HepG2 (cell line): ENCODE results near the gene MED12. TPM values are rescaled to one million over a fixed set of nuclear protein-coding genes. Genes with fewer than 3 reads are reported as not detected.

Source experiments
- ARID5B ChIP-seq: IDR thresholded peaks from 2 replicates; pipeline ENCODE4 v1.4.0; 2020; ENCODE audit warnings: mild to moderate bottlenecking, missing genetic modification reagents
- BHLHE40 ChIP-seq: IDR thresholded peaks from 2 replicates; pipeline ENCODE4 v1.6.1; 2011; ENCODE audit warnings: low read length, improper control_type of control experiment
- DNMT1 ChIP-seq: sonication (generic); formaldehyde crosslinking; IDR thresholded peaks from 2 replicates; pipeline ENCODE4 v1.5.1; 2020; ENCODE audit warnings: mild to moderate bottlenecking, missing genetic modification reagents
- FIP1L1 ChIP-seq: fragments of 200-400 bp; formaldehyde crosslinking; IDR thresholded peaks from 2 replicates; pipeline ENCODE4 v1.6.1; 2018; ENCODE audit warnings: low read depth, mild to moderate bottlenecking, low read length, moderate library complexity, borderline replicate concordance; ENCODE audit not compliant: insufficient read depth
- SNRNP70 ChIP-seq: fragments of 200-400 bp; formaldehyde crosslinking; IDR thresholded peaks from 2 replicates; pipeline ENCODE4 v1.6.1; 2017; ENCODE audit warnings: mild to moderate bottlenecking, low read depth, low read length, moderate library complexity
- SRY ChIP-seq: sonication (generic); formaldehyde crosslinking; IDR thresholded peaks from 2 replicates; pipeline ENCODE4 v1.8.0; 2022; ENCODE audit warnings: mild to moderate bottlenecking, missing genetic modification reagents
- ZNF232 ChIP-seq: sonication (generic); formaldehyde crosslinking; IDR thresholded peaks from 2 replicates; pipeline ENCODE4 v1.4.0; 2020; ENCODE audit warnings: missing genetic modification reagents, borderline replicate concordance
- ZNF3 ChIP-seq: IDR thresholded peaks from 2 replicates; pipeline ENCODE4 v1.7.0; 2017; ENCODE audit warnings: inconsistent platforms
- ZNF749 ChIP-seq: sonication (generic); formaldehyde crosslinking; IDR thresholded peaks from 2 replicates; pipeline ENCODE4 v1.8.0; 2022; ENCODE audit warnings: mild to moderate bottlenecking, missing genetic modification reagents, moderate library complexity, borderline replicate concordance
- polyA plus RNA-seq, 8 experiments: library from polyadenylated mRNA; depleted of rRNA in 3 of 8; stranded (reverse) in 7 of 8; unstranded in 1 of 8; fragments of >200 nt; fragmentation: Illumina TruSeq in 4 of 8; extraction: Trizol in 4 of 8; gene quantifications; 2 replicates each; pipeline versions ENCODE4 v1.2.1 to v1.2.3, GENCODE V29; 2011 to 2016; ENCODE audit warnings: low read depth in 4 of 8, missing spikeins in 1 of 8, mixed read lengths in 1 of 8; ENCODE audit not compliant: insufficient read depth in 1 of 8
- total RNA-seq, 5 experiments: library from RNA; depleted of rRNA; stranded (reverse); fragments of >200 nt; fragmentation: Illumina TruSeq; extraction: Trizol; gene quantifications; 2 replicates each; pipeline ENCODE4 v1.2.3, GENCODE V29; 2016; ENCODE audit warnings: low read depth in 1 of 5
- TF ChIP-seq, protein P1 (sequence below): sonication (generic); formaldehyde crosslinking; IDR thresholded peaks from 2 replicates; pipeline ENCODE4 v1.5.1; 2020; ENCODE audit warnings: mild to moderate bottlenecking, missing genetic modification reagents

MED12 gene
- total and polyA plus RNA-seq, 2 of the 13 experiments (the other 11 are each of a cell fraction or from before 2014, with no cell fraction given), result 9.4 to 15.0 TPM

- TF ChIP-seq, protein P1, sequence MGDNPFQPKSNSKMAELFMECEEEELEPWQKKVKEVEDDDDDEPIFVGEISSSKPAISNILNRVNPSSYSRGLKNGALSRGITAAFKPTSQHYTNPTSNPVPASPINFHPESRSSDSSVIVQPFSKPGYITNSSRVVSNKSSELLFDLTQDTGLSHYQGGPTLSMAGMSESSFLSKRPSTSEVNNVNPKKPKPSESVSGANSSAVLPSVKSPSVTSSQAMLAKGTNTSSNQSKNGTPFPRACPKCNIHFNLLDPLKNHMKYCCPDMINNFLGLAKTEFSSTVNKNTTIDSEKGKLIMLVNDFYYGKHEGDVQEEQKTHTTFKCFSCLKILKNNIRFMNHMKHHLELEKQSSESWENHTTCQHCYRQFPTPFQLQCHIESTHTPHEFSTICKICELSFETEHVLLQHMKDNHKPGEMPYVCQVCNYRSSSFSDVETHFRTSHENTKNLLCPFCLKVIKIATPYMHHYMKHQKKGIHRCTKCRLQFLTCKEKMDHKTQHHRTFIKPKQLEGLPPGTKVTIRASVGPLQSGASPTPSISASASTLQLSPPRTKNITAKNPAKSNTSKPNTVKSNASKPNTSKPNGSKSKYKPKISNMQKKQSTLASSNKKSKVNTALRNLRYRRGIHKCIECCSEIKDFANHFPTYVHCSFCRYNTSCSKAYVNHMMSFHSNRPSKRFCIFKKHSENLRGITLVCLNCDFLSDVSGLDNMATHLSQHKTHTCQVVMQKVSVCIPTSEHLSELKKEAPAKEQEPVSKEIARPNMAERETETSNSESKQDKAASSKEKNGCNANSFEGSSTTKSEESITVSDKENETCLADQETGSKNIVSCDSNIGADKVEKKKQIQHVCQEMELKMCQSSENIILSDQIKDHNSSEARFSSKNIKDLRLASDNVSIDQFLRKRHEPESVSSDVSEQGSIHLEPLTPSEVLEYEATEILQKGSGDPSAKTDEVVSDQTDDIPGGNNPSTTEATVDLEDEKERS (CRISPR knock-in tag), result no peak
- no peak for TF ChIP-seq BHLHE40
- no peak for TF ChIP-seq FIP1L1
- TF ChIP-seq SRY, result no peak
- TF ChIP-seq ZNF232 (CRISPR knock-in tag), result no peak
- no peak for TF ChIP-seq ARID5B (CRISPR knock-in tag)
- TF ChIP-seq ZNF749 (CRISPR knock-in tag), result no peak
- TF ChIP-seq SNRNP70, result no peak
- no peak for TF ChIP-seq ZNF3
- TF ChIP-seq DNMT1 (CRISPR knock-in tag), result no peak
Measured at GRCh38 chrX:71160475-71160874, 42.1 kb downstream of the MED12 start (continued).
